HG02943 (cell line): ENCODE results near the gene CASZ1.

Source experiments
- ATAC-seq: cut with Tn5 transposase; IDR thresholded peaks from one replicate; pipeline ENCODE4 v1.9.1; 2021; ENCODE audit warnings: mild to moderate bottlenecking, low read depth, moderate library complexity; ENCODE audit not compliant: unreplicated experiment

CASZ1 gene

DNA sequence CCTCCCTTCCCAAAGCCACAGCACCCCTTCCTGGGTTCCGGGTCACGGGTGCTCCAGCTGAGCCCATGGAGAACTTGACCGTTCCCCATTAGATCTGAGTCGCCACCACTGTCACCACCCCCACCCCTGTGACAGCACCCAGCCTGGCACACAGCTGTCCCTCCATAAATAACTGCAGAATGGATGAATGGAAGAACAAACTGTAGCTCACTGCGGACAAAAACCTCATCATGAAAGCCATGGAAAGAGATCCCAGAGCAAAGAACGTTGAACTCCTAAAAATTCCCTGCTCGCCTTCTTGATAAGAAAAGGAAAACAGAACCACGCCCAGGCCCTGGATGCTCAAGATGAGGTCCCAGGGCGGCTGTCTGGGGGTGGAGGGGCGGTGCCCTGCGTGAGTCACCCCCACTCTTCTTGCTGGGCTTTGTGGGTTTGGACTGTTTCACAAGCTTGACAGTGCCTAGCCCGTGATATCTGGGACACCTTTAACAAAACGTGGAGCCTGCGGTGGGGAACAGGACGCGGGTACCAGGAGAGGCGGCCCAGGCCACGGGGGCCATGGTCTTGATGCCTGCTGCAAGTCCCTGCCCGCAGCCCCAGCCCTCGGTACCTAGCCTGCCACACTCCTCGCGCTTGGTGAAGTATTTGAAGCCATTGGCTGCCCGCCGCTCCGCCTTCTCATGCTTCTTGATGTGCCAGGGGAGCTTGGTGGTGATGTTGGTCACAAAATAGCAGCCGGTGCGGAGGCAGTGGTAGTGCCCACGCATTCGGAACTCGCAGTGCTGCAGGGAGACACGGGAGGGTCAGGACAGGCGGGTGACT is 151.9 kb downstream of the CASZ1 start:
- ATAC-seq, result no peak

GRCh38 chr1:10643607-10644306 is 152.7 kb downstream of the CASZ1 start:
- no peak for ATAC-seq

DNA sequence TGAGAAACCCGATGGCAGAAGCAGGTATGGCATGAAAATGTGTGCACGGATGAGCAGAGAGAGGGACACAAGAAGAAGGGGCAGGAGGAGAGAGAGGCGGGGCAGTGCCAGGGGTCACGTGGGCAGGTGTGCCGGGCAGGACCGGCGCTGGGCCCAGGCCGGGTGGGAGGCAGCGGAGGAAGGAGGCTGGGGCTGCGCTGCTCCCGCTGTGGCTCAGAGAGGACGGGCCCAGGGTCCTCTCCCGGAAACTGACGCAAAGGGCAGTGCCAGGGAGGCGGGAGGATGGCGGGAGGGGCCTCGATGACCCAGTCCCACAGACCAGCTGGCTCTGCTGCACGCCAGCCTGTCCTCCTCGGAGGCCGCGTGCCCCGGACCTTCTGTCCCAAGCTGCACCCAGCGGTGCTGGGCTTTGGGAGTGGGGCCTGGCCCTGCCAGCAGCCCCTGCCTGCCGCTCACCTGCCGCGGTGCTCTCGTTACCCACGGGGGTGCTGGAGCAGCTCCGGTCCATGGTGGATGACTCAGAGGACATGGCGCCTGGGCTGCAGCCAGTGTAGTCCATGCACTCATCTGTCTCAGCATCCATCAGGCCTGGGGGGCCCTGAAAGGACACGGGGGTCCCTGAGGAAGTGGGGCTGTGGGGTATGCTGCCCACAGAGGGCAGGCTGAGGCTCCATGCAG is 153.9 kb downstream of the CASZ1 start:
- ATAC-seq, result no peak

DNA sequence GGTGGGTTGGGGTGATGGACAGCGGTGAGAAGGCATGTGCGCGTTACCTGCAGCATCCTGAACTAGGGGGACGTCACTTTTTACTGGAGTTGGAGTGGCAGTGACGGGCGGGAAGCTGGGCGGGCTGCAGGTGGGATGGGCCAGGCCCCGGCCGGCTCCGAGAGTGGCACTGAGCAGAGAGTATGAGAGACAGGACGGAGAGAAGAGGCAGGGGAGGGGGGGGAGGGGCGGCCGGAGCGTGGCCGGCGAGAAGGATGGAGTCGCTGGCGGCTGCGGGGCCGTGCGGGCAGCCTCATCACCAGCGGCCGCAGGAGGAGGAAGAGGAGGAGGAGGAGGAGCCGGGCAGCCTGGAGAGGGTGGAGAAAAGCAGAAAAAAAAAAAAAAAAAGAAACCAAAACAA is 154.5 kb downstream of the CASZ1 start:
- no peak for ATAC-seq

DNA sequence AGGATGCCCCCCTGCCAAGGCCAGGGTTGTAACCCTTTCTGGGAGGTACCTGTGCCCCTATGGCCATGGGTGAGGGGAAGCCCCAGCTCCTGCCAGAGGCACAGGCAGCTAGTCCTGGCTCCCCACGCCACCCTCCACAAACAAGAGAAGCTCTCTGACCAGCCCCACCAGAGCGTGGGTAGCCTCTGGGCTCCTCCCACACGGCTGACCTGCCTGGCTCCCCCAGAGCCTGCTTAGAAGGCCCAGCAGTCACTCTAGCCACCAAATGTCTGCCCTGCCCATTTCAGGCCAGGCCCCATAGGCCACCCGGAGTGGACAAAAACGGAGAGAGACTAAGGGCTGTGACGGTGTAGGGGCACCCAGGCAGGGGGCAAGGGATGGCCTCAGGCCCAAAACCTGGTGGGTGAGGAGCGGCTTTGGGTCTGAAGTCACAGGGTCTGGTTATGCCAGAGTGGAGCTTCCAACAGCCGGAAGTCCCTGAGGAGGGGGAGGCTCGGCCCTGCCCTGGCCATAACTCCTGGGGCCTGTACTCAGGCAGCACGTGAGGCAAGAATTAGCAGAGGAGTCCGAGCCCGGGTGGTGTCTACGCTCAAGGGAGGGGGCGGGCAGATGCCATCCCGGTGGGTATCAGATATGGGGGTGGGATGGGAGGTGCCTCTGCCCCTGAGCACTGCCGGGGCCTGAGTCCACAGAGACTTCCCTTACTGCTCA is 155.4 kb downstream of the CASZ1 start:
- no peak for ATAC-seq

DNA sequence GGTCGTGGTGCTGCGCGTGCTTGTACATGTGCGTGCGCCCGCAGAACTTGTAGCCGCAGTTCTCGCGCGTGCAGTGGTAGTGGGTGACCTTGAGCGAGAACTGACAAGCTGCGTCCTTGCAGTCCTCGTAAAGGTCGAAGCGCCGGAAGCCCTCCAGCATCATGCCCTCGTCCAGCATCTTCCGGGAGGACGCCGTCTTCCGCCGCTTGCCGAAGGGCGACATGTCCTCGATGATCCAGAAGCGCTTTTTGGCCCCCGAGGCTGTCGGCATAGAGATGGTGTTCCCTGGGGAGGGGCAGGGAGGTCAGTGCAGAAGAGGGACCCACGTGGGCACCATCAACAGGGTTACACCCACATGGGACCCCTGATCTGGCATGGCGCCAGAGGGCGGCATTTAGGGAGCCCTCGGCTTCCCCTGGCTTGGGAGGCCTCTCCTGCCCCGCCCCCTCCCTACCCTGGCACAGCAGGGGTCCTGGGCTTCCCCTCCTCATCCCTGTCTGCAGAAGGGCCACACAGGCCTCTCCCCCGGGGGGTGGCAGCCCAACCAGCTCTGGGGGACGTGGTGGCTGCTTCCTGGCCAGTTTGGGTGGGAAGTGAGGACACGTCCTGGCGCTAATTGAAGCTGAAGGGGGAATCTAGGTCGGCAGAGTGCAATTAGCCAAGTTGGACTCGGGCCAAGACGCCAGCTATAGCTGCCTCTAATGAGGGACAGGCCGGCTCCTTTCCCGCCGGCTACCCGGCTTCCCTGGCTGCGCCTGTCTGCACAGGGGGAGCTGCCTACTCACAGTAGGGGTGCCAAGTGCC is 156.5 kb downstream of the CASZ1 start:
- ATAC-seq, result no peak

- no peak for ATAC-seq
These were observed 157.3 kb downstream of the CASZ1 start for GRCh38 chr1:10639011-10639774.

DNA sequence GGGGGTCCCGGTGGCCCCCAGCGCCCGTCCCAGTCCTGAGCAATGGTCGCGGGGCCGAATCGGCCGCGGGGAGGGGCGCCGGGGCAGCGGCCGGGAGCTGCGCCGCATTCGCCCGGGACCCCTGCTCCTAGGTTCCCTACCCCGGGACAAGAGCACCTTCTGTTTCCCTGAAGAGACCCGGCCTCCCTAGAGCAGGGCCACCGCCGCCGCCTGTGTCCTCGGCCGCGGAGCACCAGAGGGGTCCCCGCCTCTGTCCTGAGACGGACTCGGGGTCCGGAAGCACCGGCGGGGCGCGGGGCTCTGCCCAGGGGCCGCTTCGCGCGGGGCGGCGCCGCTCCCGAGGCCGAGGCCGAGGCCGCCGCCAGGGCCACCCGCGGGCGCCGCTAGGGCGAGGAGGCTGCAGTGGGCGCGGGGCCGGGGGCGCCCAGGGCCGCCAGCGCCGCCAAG is 157.9 kb downstream of the CASZ1 start:
- no peak for ATAC-seq

DNA sequence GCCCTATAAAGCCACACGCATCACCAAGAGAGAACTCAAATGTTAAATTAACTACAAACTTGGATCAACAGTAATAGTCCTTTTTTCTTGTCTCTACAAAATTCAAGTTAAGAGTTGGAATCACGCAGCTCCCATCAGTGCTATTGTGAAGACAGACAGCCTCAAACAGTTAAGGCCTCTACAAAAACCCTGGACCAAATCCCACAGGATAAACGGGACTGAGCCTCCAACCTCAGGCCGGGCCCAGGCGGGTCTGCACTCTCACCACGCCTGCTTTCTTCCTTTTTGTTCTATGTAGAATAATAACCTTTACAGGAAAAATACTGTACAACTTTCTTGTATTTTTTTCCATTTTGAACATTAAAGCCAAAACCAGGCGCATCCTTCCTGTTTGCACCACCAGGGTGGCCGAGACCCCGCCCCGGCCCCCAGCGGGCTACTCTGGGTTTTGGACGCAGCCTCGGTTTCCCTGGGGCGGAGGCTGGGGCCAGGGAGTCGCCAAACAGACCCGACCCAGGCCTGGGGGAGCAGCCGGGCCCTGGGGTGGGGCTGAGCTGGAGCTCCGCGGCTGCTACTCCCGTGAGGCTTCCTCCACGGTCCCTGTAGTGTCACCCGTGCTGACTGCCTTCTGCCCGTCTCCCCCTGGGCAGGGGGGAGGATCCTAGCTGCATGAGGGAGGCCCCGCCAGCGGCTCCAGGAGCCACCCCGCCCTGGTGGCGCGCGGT is 158.4 kb downstream of the CASZ1 start:
- no peak for ATAC-seq

DNA sequence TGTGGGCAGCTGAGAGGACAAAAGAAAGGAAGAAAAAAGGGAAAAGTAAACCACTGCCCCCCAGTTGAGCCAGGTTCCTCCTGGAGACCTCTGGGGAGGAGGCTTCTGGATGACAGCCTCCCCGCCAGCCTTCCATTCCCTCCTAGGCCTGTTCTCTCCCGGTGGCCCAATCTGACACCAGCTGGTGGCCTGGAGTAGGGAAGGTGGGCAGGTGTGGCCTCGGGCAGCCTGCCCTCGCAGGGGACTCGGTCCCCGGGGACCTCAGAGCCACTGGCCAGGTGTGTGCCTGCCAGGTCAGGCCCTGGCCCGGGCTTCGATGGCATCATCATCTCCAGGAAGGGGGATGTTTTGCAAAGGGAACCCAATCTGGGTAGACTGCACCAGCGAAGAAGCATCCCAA is 159.0 kb downstream of the CASZ1 start:
- no peak for ATAC-seq

DNA sequence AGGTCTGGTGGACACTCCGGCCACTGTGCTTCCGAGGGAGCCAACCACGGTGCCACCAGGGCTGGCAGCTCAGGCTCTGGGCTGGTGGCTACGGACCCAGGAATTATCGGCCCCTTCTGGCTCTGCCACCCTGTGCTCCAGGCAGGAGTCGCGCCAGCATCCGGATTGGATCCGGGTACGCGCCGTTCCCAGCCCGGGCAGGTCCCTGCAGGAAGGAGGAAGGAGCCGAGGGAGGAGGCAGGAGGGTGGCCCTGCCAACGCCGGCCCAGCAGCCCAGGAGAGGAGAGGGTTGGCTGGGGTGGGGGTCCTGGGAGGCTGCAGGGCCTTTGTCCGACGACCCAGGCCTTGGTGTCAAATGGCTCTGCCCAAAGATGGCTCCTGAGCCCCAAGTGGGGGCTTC is 160.5 kb downstream of the CASZ1 start:
- no peak for ATAC-seq

GRCh38 chr1:10635085-10635896 is 161.2 kb downstream of the CASZ1 start:
- ATAC-seq, result no peak

GRCh38 chr1:10634428-10635084 is 161.9 kb downstream of the CASZ1 start:
- no peak for ATAC-seq

- ATAC-seq, result no peak
These were observed 162.4 kb downstream of the CASZ1 start for GRCh38 chr1:10634075-10634427.

- ATAC-seq, result no peak
These were observed 163.0 kb downstream of the CASZ1 start for GRCh38 chr1:10633416-10633815.

DNA sequence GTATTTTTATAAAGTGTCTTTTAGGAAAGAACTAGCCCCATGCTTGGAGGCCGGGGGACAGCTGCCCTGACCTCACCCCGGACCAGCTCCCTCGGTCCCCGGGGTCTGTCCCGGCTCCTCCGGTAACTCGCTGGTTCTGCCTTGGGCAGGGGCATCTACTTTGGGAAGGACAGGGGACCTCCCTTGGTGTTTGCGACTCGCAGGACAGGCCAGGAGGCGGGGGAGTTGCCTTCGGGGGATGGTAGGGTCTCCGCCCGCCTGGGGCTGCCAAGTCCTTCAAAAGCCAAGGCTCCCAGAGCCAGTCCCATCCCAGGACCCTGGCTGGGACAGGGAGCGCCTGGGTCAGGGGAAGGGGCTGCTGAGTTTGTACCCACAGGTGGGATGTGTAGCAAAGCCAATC is 163.8 kb downstream of the CASZ1 start:
- ATAC-seq, result no peak

DNA sequence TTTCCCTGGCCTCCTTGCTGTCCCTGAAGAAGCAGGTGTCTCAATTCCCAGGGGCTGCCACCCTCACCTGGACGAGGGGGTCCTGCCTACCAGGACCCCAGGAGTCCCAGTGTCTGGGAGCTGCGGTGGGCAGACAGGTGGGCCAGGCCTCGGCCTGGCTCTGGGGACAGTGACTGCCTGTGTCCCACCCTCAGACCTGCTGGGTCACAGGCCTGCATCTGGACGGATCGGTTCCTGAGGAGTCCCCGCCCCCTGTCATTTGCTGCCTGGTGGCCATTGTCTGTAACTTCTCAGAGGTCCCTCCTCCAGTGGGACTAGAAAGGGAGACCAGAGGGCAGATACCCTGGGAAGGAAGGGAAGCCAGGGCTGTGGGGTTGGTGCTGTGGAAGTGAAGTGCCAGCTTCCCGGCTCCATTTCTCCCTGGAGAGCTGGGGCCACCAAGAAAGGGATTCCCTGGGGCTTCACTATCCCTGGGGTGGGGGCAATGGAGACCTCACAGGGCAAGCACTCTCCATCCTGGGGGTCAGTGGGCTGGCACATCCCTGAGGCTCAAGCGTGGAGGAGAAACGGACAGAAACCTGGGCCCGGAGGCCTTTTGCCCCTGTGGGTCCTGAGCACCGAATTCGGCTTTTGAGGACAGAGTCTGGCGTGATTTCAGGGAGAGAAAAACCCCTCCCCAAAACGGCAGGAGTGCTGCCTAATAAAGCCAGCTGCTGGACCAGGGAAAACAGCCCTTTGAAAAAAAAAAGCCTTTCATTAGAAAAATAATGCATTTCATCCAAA is 164.4 kb downstream of the CASZ1 start:
- no peak for ATAC-seq
